Upper lobe of left lung (tissue), 4 donors: ENCODE measurements around the gene DSTN.

ENCODE experiments used
- CTCF ChIP-seq, 6 experiments: fragments of 450-650 bp in 4 of 6; fragments of 200-600 bp in 2 of 6; sonication (generic) in 2 of 6; IDR thresholded peaks; one replicate each; pipeline ENCODE4 v1.5.1; 2016 to 2019; ENCODE audit warnings: antibody characterized with exemption in 6 of 6
- POLR2AphosphoS5 ChIP-seq, 2 donors: sonication (generic); formaldehyde crosslinking; IDR thresholded peaks; one replicate each; pipeline ENCODE4 v1.5.1; 2017; ENCODE audit warnings: antibody characterized with exemption in 2 of 2

- TF ChIP-seq POLR2AphosphoS5 (IDR thresholded peaks at IDR 0.05) = no peak
- TF ChIP-seq CTCF (IDR thresholded peaks at IDR 0.05) = no peak
Observed at GRCh38 chr20:17641520-17641964, 71.7 kb downstream of the DSTN start.
